ENCODE measurements around the gene GUCY2D.

GRCh38 chr17:7961421-7961820 lies 41.0 kb upstream of the GUCY2D start:
- TF ChIP-seq CTCF (IDR thresholded peaks at IDR 0.05 in 8 of 11, conservative IDR thresholded peaks at IDR 0.05 in 3 of 11) (no peak), POLR2AphosphoS5 (IDR thresholded peaks at IDR 0.05) (no peak), POLR2A (IDR thresholded peaks at IDR 0.05) (no peak)
